ENCODE results near the gene GNAI2. TPM values are rescaled to one million over a fixed set of nuclear protein-coding genes. Genes with fewer than 3 reads are reported as not detected.
"Not testable (repeated sequence)": the region's sequence is repeated elsewhere in the genome, so short reads cannot be mapped to it uniquely, and the experiment has no call there.

Gene GNAI2
- total RNA-seq, 2 experiments from 2014 or later, result 238 to 242 TPM

DNA sequence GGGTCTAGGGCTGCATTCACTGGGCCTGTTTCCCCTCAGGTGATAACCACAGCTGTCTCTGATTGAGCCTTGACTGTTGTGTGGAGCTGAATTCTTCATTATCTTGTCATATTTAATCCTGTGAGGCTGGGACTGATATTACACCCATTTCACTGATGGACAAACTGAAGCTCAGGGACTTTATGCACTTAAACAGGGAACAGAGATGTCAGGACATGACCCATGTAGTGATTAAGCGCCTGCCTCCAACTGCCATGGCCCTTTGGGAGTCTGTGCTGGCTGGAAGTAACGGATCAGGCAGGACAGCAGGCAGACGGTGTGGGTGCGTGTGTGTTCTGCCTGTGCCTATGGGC lies 7.5 kb downstream of the GNAI2 start:
- Mint-ChIP-seq H3K9me3 (no peaks in the 10 kb centered on the region), H3K27me3 (no peaks in the 10 kb centered on the region), H3K36me3 (ENCODE audit: low read depth) (peaks cover 21% of the 10 kb centered on the region), H3K4me1 (ENCODE audit: low read depth) (peaks cover 82% of the 10 kb centered on the region), H3K4me3 (no peak overlapping the region), H3K27ac (peak overlapping the region; percentile 95)
- ChIA-PET CTCF (interaction anchor here (0.9 to 8.0 kb wide), 9 partner anchors 12 to 55 kb away, joined by 3 to 239 read pairs (median 4); partner anchors contain the start of genes GNAI2, GNAT1, HYAL3 and NAA80), POLR2A (interaction anchor here (0.6 to 3.8 kb wide), 10 partner anchors 9 to 94 kb away, joined by 3 to 14 read pairs (median 3); partner anchors contain the start of genes HYAL3, IFRD2 and NAA80)
- TF ChIP-seq CTCF (IDR thresholded peaks at IDR 0.05), result no peak
- intact Hi-C loops (cut with micrococcal nuclease), result no loop called here
- DNase-seq (no peak), ATAC-seq (no peak)

GRCh38 chr3:50244813-50245212 lies 8.8 kb downstream of the GNAI2 start:
- H3K27me3 Mint-ChIP-seq; intact Hi-C loops (cut with micrococcal nuclease); H3K9me3 Mint-ChIP-seq; ATAC-seq: not testable (repeated sequence)
- DNase-seq, result peak; percentile 24
- Mint-ChIP-seq H3K4me3 (peak overlapping the region; percentile 70), H3K36me3 (ENCODE audit: low read depth) (peaks cover 19% of the 10 kb centered on the region), H3K27ac (peak overlapping the region; percentile 95), H3K4me1 (ENCODE audit: low read depth) (peaks cover 75% of the 10 kb centered on the region)
- CTCF ChIA-PET, result interaction anchor here (1.2 to 8.0 kb wide), 2 partner anchors 13 to 15 kb away, joined by 3 to 239 read pairs; partner anchors contain the start of gene GNAI2
- POLR2A ChIA-PET, result interaction anchor here (1.2 to 2.4 kb wide), 4 partner anchors 14 to 17 kb away, joined by 3 to 11 read pairs (median 4); no protein-coding TSS in a partner anchor

DNA sequence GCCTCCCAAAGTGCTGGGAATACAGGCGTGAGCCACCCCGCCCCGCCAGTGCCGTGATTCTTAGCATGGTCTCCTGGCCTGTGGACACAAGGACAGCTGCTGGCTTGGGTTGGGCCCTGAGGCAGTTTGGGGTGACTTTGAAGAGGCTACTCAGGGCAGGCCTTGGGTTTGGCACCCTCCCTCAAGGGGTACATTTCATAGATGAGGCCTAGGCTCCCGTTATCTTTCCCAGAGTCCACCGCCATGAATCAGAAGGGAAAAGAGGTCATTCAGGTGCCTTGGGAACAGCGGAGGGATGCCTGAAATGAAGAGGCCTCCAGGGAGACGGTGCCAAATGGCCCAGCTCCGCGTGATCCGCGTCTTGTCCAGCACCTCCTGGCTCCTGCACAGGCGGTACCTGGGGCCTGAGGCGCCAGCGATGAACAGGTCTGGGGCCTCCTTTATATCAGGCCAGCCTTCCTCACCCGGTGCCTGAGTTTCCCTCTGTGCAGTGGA lies 9.3 kb downstream of the GNAI2 start:
- DNase-seq (no peak), ATAC-seq (no peak)
- Mint-ChIP-seq H3K9me3 (no peaks in the 10 kb centered on the region), H3K27ac (peak overlapping the region; percentile 95), H3K4me3 (peak overlapping the region; percentile 70), H3K36me3 (ENCODE audit: low read depth) (peaks cover 19% of the 10 kb centered on the region), H3K4me1 (ENCODE audit: low read depth) (peaks cover 73% of the 10 kb centered on the region), H3K27me3 (no peaks in the 10 kb centered on the region)
- TF ChIP-seq CTCF (IDR thresholded peaks at IDR 0.05), result no peak
- CTCF ChIA-PET, result interaction anchor here (1.2 to 8.0 kb wide), 2 partner anchors 14 to 15 kb away, joined by 3 to 239 read pairs; partner anchors contain the start of gene GNAI2
- POLR2A ChIA-PET, result interaction anchor here (0.6 to 2.4 kb wide), 2 partner anchors 17 to 71 kb away, joined by 3 to 11 read pairs; no protein-coding TSS in a partner anchor
- intact Hi-C loops (cut with micrococcal nuclease), result no loop called here

DNA sequence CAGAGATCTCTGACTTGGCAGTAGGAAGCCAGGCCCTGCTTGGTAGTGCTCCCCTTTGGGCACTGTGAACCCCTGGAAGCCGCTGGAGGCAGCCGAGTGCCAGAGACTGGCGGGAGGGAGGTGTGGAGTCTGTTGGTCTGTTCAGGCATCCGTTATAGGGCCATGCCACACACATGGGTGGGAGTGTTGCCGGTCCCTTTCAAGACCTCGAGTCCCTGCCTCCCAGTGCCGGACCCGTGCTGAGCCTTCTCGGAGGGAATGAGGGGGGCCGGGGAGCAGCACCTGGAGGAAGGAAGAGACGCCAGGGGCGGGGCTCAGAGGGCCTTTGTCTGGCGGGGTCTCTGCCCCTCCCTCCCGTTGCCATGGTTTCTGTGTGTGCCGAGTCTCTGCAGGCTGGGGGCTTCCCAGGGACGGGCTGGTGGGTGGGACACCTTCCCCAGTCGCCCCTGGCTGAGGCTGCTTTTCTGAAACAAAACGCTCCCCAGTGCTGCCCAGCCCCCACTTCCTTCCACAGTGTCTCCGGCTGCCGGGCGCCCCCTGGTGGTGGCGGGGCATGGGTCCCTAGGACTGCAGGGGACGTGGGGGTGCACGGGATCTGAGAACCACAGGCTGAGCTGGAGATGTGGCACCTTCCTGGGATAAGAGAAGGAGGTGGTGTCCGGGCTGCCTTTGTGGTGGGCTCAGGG lies 10.0 kb downstream of the GNAI2 start:
- peak; percentile 73 for ATAC-seq
- Mint-ChIP-seq H3K4me1 (ENCODE audit: low read depth) (peaks cover 74% of the 10 kb centered on the region), H3K9me3 (no peaks in the 10 kb centered on the region), H3K27ac (peak overlapping the region; percentile 95), H3K4me3 (peak overlapping the region; percentile 70), H3K27me3 (no peaks in the 10 kb centered on the region), H3K36me3 (ENCODE audit: low read depth) (peaks cover 20% of the 10 kb centered on the region)
- peak; percentile 98 for TF ChIP-seq CTCF (IDR thresholded peaks at IDR 0.05)
- intact Hi-C loops (cut with micrococcal nuclease), result loop anchor here (2.0 kb wide), 1 partner anchor 19 kb away; no protein-coding TSS in a partner anchor
- DNase-seq, result peak; percentile 99
- ChIA-PET CTCF (interaction anchor here (0.7 to 8.0 kb wide), 31 partner anchors 12 to 123 kb away, joined by 3 to 239 read pairs (median 6); partner anchors contain the start of genes CYB561D2, GNAI2, HYAL3 and IFRD2), POLR2A (interaction anchor here (0.6 to 3.1 kb wide), 10 partner anchors 9 to 90 kb away, joined by 3 to 29 read pairs (median 6); partner anchors contain the start of gene GNAI2)

DNA sequence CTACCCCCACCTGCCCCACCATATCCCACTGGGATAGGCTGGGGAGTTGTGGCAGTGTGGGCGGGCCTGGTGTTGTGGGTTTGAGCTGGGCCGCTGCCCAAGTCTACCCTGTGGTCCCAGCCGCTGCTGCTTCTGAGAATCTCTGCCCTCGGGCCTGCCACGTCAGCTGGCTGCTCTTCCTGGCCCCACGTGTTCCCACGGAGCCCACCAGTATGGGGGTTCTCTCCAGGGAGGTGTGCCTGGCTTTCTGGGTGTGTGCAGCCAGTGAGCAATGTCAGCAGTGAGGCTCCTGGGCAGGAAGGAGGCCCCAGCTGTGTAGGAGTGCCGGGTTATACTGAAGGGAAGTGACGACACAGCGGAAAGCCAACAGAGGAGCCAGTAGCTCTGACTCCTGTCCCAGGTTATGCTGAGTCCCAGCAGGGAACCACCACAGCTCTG lies 10.5 kb downstream of the GNAI2 start:
- ChIA-PET POLR2A (interaction anchor here (0.7 to 3.1 kb wide), 13 partner anchors 10 to 124 kb away, joined by 3 to 29 read pairs (median 4); partner anchors contain the start of gene GNAI2), CTCF (interaction anchor here (0.6 to 8.0 kb wide), 37 partner anchors 11 to 152 kb away, joined by 3 to 239 read pairs (median 5); partner anchors contain the start of genes CYB561D2, GNAI2, HYAL3 and IFRD2)
- peak; percentile 84 for ATAC-seq
- TF ChIP-seq CTCF (IDR thresholded peaks at IDR 0.05), result peak; percentile 37
- Mint-ChIP-seq H3K27me3 (no peaks in the 10 kb centered on the region), H3K4me3 (peak overlapping the region; percentile 70), H3K9me3 (no peaks in the 10 kb centered on the region), H3K36me3 (ENCODE audit: low read depth) (peaks cover 22% of the 10 kb centered on the region), H3K27ac (peak overlapping the region; percentile 95), H3K4me1 (ENCODE audit: low read depth) (peaks cover 74% of the 10 kb centered on the region)
- intact Hi-C loops (cut with micrococcal nuclease), result loop anchor here (2.0 kb wide), 1 partner anchor 20 kb away; no protein-coding TSS in a partner anchor
- peak; percentile 97 for DNase-seq
